Epithelial cell of prostate (primary cell): ENCODE data around the gene GOLGA8T.
"Not testable (repeated sequence)": the region's sequence is repeated elsewhere in the genome, so short reads cannot be mapped to it uniquely, and the experiment has no call there.

Experiments used
- DNase-seq: peaks from one replicate; pipeline ENCODE4 v3.0.0-alpha.2; 2011; ENCODE audit warnings: low read depth, low spot score
- H3K27ac ChIP-seq: fragments of 450-650 bp; 2 replicates; pipeline ENCODE4 v1.5.1; 2017; ENCODE audit warnings: mild to moderate bottlenecking

Gene GOLGA8T, protein sequence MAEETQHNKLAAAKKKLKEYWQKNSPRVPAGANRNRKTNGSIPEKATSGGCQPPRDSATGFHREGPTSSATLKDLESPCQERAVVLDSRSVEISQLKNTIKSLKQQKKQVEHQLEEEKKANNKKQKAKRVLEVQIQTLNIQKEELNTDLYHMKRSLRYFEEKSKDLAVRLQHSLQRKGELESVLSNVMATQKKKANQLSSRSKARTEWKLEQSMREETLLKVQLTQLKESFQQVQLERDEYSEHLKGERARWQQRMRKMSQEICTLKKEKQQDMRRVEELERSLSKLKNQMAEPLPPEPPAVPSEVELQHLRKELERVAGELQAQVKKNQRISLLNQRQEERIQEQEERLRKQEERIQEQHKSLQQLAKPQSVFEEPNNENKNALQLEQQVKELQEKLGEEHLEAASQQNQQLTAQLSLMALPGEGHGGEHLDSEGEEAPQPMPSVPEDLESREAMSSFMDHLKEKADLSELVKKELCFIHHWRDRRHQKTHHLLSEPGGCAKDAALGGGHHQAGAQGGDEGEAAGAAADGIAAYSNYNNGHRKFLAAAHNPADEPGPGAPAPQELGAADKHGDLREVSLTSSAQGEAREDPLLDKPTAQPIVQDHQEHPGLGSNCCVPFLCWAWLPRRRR

DNA sequence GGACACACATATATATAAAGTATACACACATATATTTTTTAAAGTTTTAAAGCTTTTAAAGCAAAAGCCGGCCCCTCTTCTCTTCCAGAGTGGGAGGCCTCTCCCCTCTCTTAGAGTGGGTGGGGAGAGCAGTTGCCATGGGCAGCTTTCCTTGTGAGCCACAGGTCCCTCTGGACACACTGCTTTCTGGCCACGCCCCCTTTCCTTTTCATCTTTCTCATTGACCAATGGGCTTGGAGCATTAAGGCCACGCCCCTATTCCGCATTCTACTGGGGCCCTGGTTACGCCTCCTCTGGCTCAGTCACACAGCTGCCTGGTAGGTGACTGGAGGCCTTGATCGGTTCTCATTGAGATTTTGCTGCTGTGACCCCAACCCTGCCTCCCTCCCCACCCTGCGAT is at the start of gene GOLGA8T:
TSS of gene GOLGA8T (plus strand) at position 301 of the 400 bp plus-strand sequence. CDS start at position 399, 98 bp downstream.
- H3K27ac ChIP-seq, DNase-seq: not testable (repeated sequence)

GRCh38 chr15:30097827-30098226 is 37.0 kb upstream of the GOLGA8T start:
- not testable (repeated sequence) for DNase-seq

GRCh38 chr15:30102890-30103289 is 32.0 kb upstream of the GOLGA8T start:
- not testable (repeated sequence) for DNase-seq, H3K27ac ChIP-seq

More at GRCh38 chr15:30097827-30098226, 37.0 kb upstream of the GOLGA8T start:
- H3K27ac ChIP-seq: not testable (repeated sequence)

DNA sequence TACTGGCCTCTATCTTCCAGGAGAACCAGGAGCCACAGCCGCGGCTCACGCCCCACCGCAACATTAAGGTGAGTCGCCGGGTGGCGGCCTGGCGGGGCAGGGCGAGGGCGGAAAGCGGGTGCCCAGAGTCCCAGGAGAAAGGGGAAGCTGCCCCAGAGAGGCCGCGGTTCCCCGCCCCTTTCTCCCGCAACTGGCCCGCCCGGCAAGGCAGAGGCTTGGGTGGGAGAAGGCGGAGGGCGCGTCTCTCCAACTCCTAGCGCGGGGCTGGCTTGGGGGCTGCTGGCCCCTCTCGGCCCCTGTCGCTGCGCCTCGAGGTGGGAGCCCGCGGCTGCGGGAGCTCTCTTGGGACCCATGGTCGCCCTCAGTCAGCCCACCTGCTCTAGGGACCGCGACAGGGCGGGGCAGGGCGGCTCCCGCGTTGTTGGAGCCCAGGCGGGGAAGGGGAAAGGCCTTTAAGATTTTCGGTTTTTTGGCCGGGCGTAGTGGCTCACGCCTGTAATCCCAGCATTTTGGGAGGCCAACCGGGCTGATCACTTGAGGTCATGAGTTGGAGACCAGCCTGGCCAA is 30.8 kb upstream of the GOLGA8T start:
- H3K27ac ChIP-seq, DNase-seq: not testable (repeated sequence)

DNA sequence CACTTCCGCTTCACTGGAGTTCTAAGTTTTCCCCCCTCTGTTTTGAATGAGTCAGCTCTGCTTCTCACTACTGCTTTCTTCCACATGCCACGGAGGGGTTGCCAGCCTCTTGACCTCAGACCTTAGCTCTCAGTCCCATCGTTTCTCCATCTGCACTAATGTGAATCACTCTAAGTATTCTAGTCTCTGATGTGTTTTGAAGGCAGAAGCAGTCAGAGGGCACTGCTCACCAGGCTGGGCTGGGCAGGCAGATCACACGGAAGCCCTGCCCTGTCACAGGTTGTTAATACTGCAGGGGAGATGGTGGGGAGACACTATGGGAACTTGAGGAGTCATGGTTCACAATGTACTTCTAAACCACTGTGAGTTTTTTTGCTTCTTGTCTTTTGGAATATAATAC is 24.3 kb upstream of the GOLGA8T start:
- H3K27ac ChIP-seq, DNase-seq: not testable (repeated sequence)

DNA sequence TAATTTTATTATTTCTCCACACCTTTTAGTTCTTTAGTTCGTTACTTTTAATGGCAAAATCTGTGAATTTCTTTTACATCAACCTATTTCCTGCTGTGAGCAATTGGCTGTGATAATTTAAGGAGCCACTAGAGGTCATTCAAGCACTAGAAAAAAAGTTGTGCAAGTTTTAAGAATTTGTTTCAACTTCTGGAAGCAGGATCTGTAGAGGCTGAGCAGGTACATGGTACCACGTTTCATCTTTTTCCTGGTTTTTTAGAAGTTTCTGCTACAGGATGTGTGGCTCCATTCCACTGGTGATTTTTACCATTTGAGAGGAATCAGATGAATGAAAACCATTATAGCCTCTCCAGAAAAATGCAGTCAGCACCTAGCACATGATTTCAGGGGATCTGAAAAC is 4.8 kb upstream of the GOLGA8T start:
- not testable (repeated sequence) for DNase-seq, H3K27ac ChIP-seq

- DNase-seq, H3K27ac ChIP-seq: not testable (repeated sequence)
Measured at GRCh38 chr15:30143246-30143645, 8.4 kb downstream of the GOLGA8T start.

- H3K27ac ChIP-seq, DNase-seq: not testable (repeated sequence)
Measured at GRCh38 chr15:30149891-30150290, 15.0 kb downstream of the GOLGA8T start.

DNA sequence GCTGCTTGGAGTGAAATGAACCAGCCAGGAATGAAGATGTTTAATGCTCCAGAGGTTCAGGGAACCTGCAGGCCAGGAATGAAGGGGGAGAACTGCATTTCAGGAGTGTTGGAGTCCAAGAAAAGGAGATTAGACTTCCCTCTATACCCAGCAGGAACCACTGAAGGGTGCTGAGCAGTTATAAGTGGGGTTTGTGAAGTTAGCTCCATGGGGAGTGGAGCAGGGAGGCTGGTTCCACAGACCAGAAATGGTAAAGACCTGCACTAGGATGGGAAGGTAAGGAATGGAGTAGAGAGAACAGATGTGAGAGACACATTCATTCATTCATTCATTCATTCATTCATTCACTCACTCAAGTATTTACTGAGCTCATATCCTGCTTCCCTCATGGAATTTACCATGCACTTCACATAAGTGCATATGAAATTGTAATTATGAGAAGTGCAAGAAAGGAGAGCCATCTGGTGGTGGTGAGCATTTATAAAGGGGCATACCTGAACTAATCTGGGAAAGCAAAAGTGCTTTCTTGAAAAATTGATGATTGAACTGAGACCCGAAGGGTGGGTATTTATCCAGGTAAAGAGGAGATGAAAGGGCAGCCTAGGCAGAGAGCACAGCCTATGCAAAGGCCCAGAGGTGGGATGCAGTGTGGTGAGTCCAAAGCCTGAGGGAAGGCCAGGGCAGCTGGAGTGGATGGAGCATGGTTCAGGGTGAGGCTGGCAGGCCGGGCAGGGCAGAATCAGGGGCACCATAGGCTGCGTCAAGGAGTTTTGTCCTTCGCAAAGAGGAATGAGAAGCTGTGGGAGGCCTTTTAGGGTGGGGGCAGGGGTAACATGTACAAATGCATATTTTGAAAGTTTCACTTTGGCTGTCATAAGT is 27.9 kb downstream of the GOLGA8T start:
- H3K27ac ChIP-seq, DNase-seq: not testable (repeated sequence)

GRCh38 chr15:30163759-30164158 is 28.9 kb downstream of the GOLGA8T start:
- not testable (repeated sequence) for DNase-seq, H3K27ac ChIP-seq

GRCh38 chr15:30164257-30164656 is 29.4 kb downstream of the GOLGA8T start:
- H3K27ac ChIP-seq, DNase-seq: not testable (repeated sequence)

DNA sequence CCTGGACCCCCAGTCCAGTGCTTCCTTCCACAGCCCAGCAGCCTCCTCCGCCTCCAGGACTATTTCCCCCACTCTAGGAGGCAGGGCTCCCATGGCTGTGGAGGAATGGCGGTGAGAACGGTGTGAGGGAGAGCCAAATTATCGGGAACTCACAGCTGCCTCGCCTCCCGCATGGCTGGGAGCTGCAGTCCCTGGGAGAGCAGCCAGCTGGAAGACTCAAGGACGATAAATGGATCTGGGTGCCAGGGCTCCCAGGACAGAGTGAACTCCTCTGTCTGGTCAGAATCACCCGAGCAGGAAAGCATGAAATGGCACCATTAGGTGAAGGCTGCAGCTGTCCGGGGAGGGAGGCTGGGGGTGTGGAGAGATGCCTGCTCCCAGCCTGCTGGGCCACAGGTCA is 32.6 kb downstream of the GOLGA8T start:
- not testable (repeated sequence) for DNase-seq, H3K27ac ChIP-seq

DNA sequence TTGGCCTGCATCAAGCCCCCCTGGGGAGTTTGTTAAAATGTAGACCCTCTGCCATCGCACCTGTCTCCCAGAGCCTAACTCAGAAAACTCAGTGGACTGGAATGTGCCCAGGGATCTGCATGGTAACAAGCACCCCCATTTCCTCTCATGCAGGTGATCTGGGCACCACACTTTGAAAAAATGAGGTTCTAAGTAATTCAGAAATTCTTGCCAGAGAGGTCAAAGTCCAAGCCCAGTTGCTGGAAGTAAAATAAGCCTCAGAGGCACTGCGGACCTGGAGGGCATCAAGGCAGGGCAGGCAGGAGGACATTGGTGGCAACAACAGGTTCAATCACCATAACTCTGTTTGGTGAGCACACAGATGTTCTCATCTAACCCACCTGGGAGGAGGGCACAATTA is 33.0 kb downstream of the GOLGA8T start:
- H3K27ac ChIP-seq, DNase-seq: not testable (repeated sequence)

GRCh38 chr15:30171452-30171851 is 36.6 kb downstream of the GOLGA8T start:
- H3K27ac ChIP-seq, DNase-seq: not testable (repeated sequence)

- not testable (repeated sequence) for H3K27ac ChIP-seq
Measured at GRCh38 chr15:30173041-30173608, 38.3 kb downstream of the GOLGA8T start.

GRCh38 chr15:30175291-30175690 is 40.4 kb downstream of the GOLGA8T start:
- not testable (repeated sequence) for DNase-seq

More at GRCh38 chr15:30173041-30173608, 38.3 kb downstream of the GOLGA8T start:
- DNase-seq: not testable (repeated sequence)

DNA sequence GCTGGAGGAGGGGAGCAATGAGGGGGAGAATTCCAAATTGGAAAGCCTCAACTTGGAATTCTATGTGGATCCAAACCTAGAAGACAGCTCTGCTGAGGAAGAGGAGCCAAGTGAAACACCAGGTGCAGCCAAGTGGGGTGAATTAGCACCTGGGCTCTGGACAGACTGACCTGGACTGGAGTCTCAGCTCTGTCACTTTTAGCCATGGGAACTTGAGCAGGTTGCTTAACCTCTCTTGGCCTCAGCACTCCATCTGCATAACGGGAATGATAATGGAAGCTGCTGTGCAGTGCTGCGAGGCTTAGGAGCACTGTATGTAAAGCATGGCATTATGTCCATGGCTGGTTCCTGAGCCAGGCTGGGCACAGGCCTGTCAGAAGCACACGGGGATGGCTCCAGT is 41.8 kb downstream of the GOLGA8T start:
- DNase-seq, H3K27ac ChIP-seq: not testable (repeated sequence)

More at GRCh38 chr15:30175291-30175690, 40.4 kb downstream of the GOLGA8T start:
- H3K27ac ChIP-seq: not testable (repeated sequence)

DNA sequence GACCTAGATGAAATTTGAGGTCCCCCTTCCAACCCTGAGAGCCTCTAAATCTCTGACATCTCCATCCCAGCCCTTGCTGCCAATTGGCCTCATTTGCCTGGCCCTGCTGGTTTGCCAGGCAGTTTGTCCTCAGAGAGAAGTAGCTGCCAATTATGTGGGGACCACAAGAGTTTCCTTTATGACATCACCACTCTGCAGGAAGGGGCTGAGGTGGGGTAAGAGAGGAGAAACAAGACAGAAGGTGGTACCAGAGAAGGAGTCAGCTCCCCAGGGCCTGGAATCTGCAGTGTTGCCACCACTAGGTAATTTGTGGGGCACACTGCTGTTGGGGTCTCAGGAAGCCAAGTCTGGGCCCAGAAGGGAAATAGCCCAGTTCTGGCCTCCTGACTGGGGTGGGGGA is 45.0 kb downstream of the GOLGA8T start:
- not testable (repeated sequence) for DNase-seq, H3K27ac ChIP-seq

DNA sequence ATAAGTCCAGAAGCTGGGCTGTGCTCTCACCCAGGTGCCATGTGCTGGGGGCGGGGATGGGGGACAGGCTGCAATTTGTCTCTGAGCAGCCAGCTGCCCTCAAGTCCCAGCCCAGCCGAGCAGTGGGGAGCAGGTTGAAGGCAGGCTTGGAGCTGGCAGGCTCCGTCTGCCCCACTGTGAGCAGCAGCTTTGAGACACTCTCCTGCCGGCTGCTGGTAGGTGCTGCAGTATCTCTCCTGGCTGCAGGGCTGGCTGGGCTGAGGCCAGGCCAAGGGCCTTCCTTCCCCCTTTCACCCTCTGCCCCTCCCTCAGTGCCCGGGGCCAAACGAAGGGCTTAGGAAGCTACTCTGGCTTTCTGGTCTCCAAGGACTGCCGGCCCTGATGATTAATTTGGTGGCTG is 50.6 kb downstream of the GOLGA8T start:
- H3K27ac ChIP-seq, DNase-seq: not testable (repeated sequence)
